ENCODE results near the gene IRX4. TPM values are rescaled to one million over a fixed set of nuclear protein-coding genes. Genes with fewer than 3 reads are reported as not detected.

The IRX4 gene
- total RNA-seq, result under 1 TPM in 3 of 8 experiments, not detected in 5; 0.11 to 0.43 (median 0.24) TPM

GRCh38 chr5:1882337-1883119, at the start of gene IRX4:
IRX4 (minus strand) TSS chr5:1882925; CDS start chr5:1882647, 278 bp downstream.
- ATAC-seq (replicated peaks in 6 of 8), result peak; percentile 27 to 81 (median 64)

GRCh38 chr5:1931604-1932231, 49.0 kb upstream of the IRX4 start:
- Histone ChIP-seq H3K4me1 (replicated peaks in 1 of 2) (no peaks in the 10 kb centered on the region), H3K27ac (no peak overlapping the region), H3K4me3 (no peak overlapping the region)
- in situ Hi-C loops (cut with MboI; ENCODE audit: low pct_unique_long_range_greater_than_20kb in 2 of 9, low sequenced_read_pairs in 9 of 9, unreplicated experiment in 9 of 9), result no loop called here
- peak in 4 of 8 experiments; percentile 41 to 52 (median 45) for ATAC-seq (replicated peaks in 6 of 8)
- 0 to 75% (median 37%) methylated on average over 2 to 8 of the region's 27 CpGs; no CpG with 5 or more reads in 1 of the 10 experiments for WGBS, 10 experiments

More at GRCh38 chr5:1882337-1883119, at the start of gene IRX4:
- Histone ChIP-seq H3K4me1 (replicated peaks in 1 of 2) (peaks cover 13 to 20% of the 10 kb centered on the region in 2 donors), H3K27ac (no peak within 1 kb of the TSS), H3K4me3 (peak within 1 kb of the TSS in 4 of 5 donors; percentile 13 to 36 (median 28))
- in situ Hi-C loops (cut with MboI; ENCODE audit: low pct_unique_long_range_greater_than_20kb in 2 of 9, low sequenced_read_pairs in 9 of 9, unreplicated experiment in 9 of 9), result no loop called here
- WGBS, 10 experiments, result 1 to 13% (median 3%) methylated on average over 5 to 14 of the region's 83 CpGs; no CpG with 5 or more reads in 4 of the 10 experiments

GRCh38 chr5:1930880-1931603, 48.3 kb upstream of the IRX4 start:
- Histone ChIP-seq H3K4me3 (peak overlapping the region in 2 of 5 donors; percentile 9 to 12), H3K27ac (no peak overlapping the region), H3K4me1 (replicated peaks in 1 of 2) (no peaks in the 10 kb centered on the region)
- WGBS, 10 experiments, result 0 to 7% methylated on average over 1 to 3 of the region's 66 CpGs; no CpG with 5 or more reads in 8 of the 10 experiments
- in situ Hi-C loops (cut with MboI; ENCODE audit: low pct_unique_long_range_greater_than_20kb in 2 of 9, low sequenced_read_pairs in 9 of 9, unreplicated experiment in 9 of 9), result no loop called here
- ATAC-seq (replicated peaks in 6 of 8), result peak; percentile 21 to 89 (median 74)

- in situ Hi-C loops (cut with MboI; ENCODE audit: low pct_unique_long_range_greater_than_20kb in 2 of 9, low sequenced_read_pairs in 9 of 9, unreplicated experiment in 9 of 9), result no loop called here
- H3K4me1 ChIP-seq (replicated peaks in 1 of 2), result no peaks in the 10 kb centered on the region
- peak in 4 of 8 experiments; percentile 31 to 70 (median 66) for ATAC-seq (replicated peaks in 6 of 8)
- WGBS, 10 experiments, result 10 to 60% methylated on average over 1 to 2 of the region's 27 CpGs; no CpG with 5 or more reads in 8 of the 10 experiments
- no peak overlapping the region for H3K27ac ChIP-seq
- no peak overlapping the region for H3K4me3 ChIP-seq
These were observed 47.8 kb upstream of the IRX4 start for GRCh38 chr5:1930501-1930879.

- Histone ChIP-seq H3K4me1 (replicated peaks in 1 of 2) (no peaks in the 10 kb centered on the region), H3K27ac (no peak overlapping the region), H3K4me3 (no peak overlapping the region)
- WGBS, 10 experiments, result 50 to 100% (median 66%) methylated on average over 1 to 9 of the region's 9 CpGs; no CpG with 5 or more reads in 2 of the 10 experiments
- in situ Hi-C loops (cut with MboI; ENCODE audit: low pct_unique_long_range_greater_than_20kb in 2 of 9, low sequenced_read_pairs in 9 of 9, unreplicated experiment in 9 of 9), result no loop called here
- no peak for ATAC-seq (replicated peaks in 6 of 8)
These were observed 46.6 kb upstream of the IRX4 start for GRCh38 chr5:1929108-1929991.

GRCh38 chr5:1926471-1927341, 44.0 kb upstream of the IRX4 start:
- ATAC-seq (replicated peaks in 6 of 8), result no peak
- no peaks in the 10 kb centered on the region for H3K4me1 ChIP-seq (replicated peaks in 1 of 2)
- 42 to 90% (median 67%) methylated on average over 1 to 16 of the region's 30 CpGs; no CpG with 5 or more reads in 1 of the 10 experiments for WGBS, 10 experiments
- H3K27ac ChIP-seq, result no peak overlapping the region
- in situ Hi-C loops (cut with MboI; ENCODE audit: low pct_unique_long_range_greater_than_20kb in 2 of 9, low sequenced_read_pairs in 9 of 9, unreplicated experiment in 9 of 9), result no loop called here
- no peak overlapping the region for H3K4me3 ChIP-seq

GRCh38 chr5:1926071-1926440, 43.3 kb upstream of the IRX4 start:
- Histone ChIP-seq H3K4me1 (replicated peaks in 1 of 2) (no peaks in the 10 kb centered on the region), H3K27ac (no peak overlapping the region), H3K4me3 (no peak overlapping the region)
- in situ Hi-C loops (cut with MboI; ENCODE audit: low pct_unique_long_range_greater_than_20kb in 2 of 9, low sequenced_read_pairs in 9 of 9, unreplicated experiment in 9 of 9), result no loop called here
- ATAC-seq (replicated peaks in 6 of 8), result no peak
- WGBS, 10 experiments, result no CpG with 5 or more reads among the region's 5 CpGs

GRCh38 chr5:1925111-1926070, 42.7 kb upstream of the IRX4 start:
- Histone ChIP-seq H3K27ac (no peak overlapping the region), H3K4me1 (replicated peaks in 1 of 2) (no peaks in the 10 kb centered on the region), H3K4me3 (no peak overlapping the region)
- no peak for ATAC-seq (replicated peaks in 6 of 8)
- in situ Hi-C loops (cut with MboI; ENCODE audit: low pct_unique_long_range_greater_than_20kb in 2 of 9, low sequenced_read_pairs in 9 of 9, unreplicated experiment in 9 of 9), result no loop called here
- WGBS, 10 experiments, result 0 to 88% (median 70%) methylated on average over 1 to 5 of the region's 25 CpGs; no CpG with 5 or more reads in 6 of the 10 experiments

- H3K4me1 ChIP-seq (replicated peaks in 1 of 2), result no peaks in the 10 kb centered on the region
- ATAC-seq (replicated peaks in 6 of 8), result no peak
- WGBS, 10 experiments, result 26 to 100% (median 80%) methylated on average over 1 to 12 of the region's 16 CpGs; no CpG with 5 or more reads in 5 of the 10 experiments
- no peak overlapping the region for H3K4me3 ChIP-seq
- no peak overlapping the region for H3K27ac ChIP-seq
- in situ Hi-C loops (cut with MboI; ENCODE audit: low pct_unique_long_range_greater_than_20kb in 2 of 9, low sequenced_read_pairs in 9 of 9, unreplicated experiment in 9 of 9), result no loop called here
These were observed 41.0 kb upstream of the IRX4 start for GRCh38 chr5:1923766-1924165.

GRCh38 chr5:1923341-1923740, 40.6 kb upstream of the IRX4 start:
- no peak for ATAC-seq (replicated peaks in 6 of 8)
- Histone ChIP-seq H3K4me3 (no peak overlapping the region), H3K27ac (no peak overlapping the region), H3K4me1 (replicated peaks in 1 of 2) (no peaks in the 10 kb centered on the region)
- in situ Hi-C loops (cut with MboI; ENCODE audit: low pct_unique_long_range_greater_than_20kb in 2 of 9, low sequenced_read_pairs in 9 of 9, unreplicated experiment in 9 of 9), result no loop called here
- 33 to 100% (median 73%) methylated on average over 1 to 14 of the region's 15 CpGs; no CpG with 5 or more reads in 2 of the 10 experiments for WGBS, 10 experiments

GRCh38 chr5:1921711-1922110, 39.0 kb upstream of the IRX4 start:
- Histone ChIP-seq H3K27ac (no peak overlapping the region), H3K4me1 (replicated peaks in 1 of 2) (no peaks in the 10 kb centered on the region), H3K4me3 (no peak overlapping the region)
- ATAC-seq (replicated peaks in 6 of 8), result no peak
- 33 to 89% (median 74%) methylated on average over 2 to 14 of the region's 19 CpGs; no CpG with 5 or more reads in 2 of the 10 experiments for WGBS, 10 experiments
- in situ Hi-C loops (cut with MboI; ENCODE audit: low pct_unique_long_range_greater_than_20kb in 2 of 9, low sequenced_read_pairs in 9 of 9, unreplicated experiment in 9 of 9), result no loop called here

Data from motor neuron (in vitro differentiated cells).